Measurements from ENCODE around the gene NDRG4. TPM values are rescaled to one million over a fixed set of nuclear protein-coding genes. Genes with fewer than 3 reads are reported as not detected.

NDRG4 gene
- total and polyA plus RNA-seq, 12 donors = 139 to 952 (median 336) TPM

GRCh38 chr16:58464047-58464915 is 35.7 kb upstream of the NDRG4 start:
- peaks cover 2% of the 10 kb centered on the region for H3K27me3 ChIP-seq
- DNase-seq = peak; percentile 50 to 78 (median 59)
- peak overlapping the region; percentile 18 to 80 (median 66) for H3K4me3 ChIP-seq
- TF ChIP-seq CTCF (IDR thresholded peaks at IDR 0.05) = peak in 2 of 6 experiments; percentile 1 to 11
- peak in 1 of 2 donors; percentile 36 for TF ChIP-seq POLR2A (IDR thresholded peaks at IDR 0.05)
- no peaks in the 10 kb centered on the region for H3K36me3 ChIP-seq (replicated peaks in 1 of 2)
- H3K9me3 ChIP-seq (replicated peaks in 1 of 3) = no peaks in the 10 kb centered on the region
- peak overlapping the region; percentile 52 to 91 (median 85) for H3K27ac ChIP-seq
- peaks cover 22 to 45% of the 10 kb centered on the region in 2 donors for H3K4me1 ChIP-seq (replicated peaks in 1 of 2)
- intact Hi-C loops (cut with DNase I) = no loop called here
- WGBS, 4 donors = 0 to 3% (median 1%) methylated on average over 1 to 86 of the region's 86 CpGs

GRCh38 chr16:58464916-58465731 is 34.8 kb upstream of the NDRG4 start:
- DNase-seq = peak; percentile 54 to 87 (median 65)
- H3K9me3 ChIP-seq (replicated peaks in 1 of 3) = no peaks in the 10 kb centered on the region
- no peaks in the 10 kb centered on the region for H3K36me3 ChIP-seq (replicated peaks in 1 of 2)
- H3K27me3 ChIP-seq = peaks cover 2% of the 10 kb centered on the region
- peak; percentile 8 to 38 for TF ChIP-seq POLR2A (IDR thresholded peaks at IDR 0.05)
- TF ChIP-seq CTCF (IDR thresholded peaks at IDR 0.05) = peak in 4 of 6 experiments; percentile 4 to 57 (median 40)
- intact Hi-C loops (cut with DNase I) = no loop called here
- peaks cover 17 to 48% of the 10 kb centered on the region in 2 donors for H3K4me1 ChIP-seq (replicated peaks in 1 of 2)
- peak overlapping the region; percentile 52 to 91 (median 85) for H3K27ac ChIP-seq
- 5 to 12% (median 11%) methylated on average over 14 to 24 of the region's 24 CpGs for WGBS, 4 donors
- H3K4me3 ChIP-seq = peak overlapping the region; percentile 18 to 80 (median 66)

GRCh38 chr16:58465817-58466216 is 34.1 kb upstream of the NDRG4 start:
- peaks cover 2% of the 10 kb centered on the region for H3K27me3 ChIP-seq
- peak overlapping the region in 2 of 4 donors; percentile 77 to 80 for H3K4me3 ChIP-seq
- DNase-seq = peak in 1 of 7 donors; percentile 29
- H3K9me3 ChIP-seq (replicated peaks in 1 of 3) = no peaks in the 10 kb centered on the region
- intact Hi-C loops (cut with DNase I) = no loop called here
- peaks cover 24 to 52% of the 10 kb centered on the region in 2 donors for H3K4me1 ChIP-seq (replicated peaks in 1 of 2)
- H3K36me3 ChIP-seq (replicated peaks in 1 of 2) = no peaks in the 10 kb centered on the region
- peak overlapping the region in 3 of 5 donors; percentile 85 to 91 (median 89) for H3K27ac ChIP-seq
- TF ChIP-seq CTCF (IDR thresholded peaks at IDR 0.05) = no peak
- TF ChIP-seq POLR2A (IDR thresholded peaks at IDR 0.05) = no peak
- 62 to 74% (median 72%) methylated on average over 8 to 13 of the region's 13 CpGs for WGBS, 4 donors

DNA sequence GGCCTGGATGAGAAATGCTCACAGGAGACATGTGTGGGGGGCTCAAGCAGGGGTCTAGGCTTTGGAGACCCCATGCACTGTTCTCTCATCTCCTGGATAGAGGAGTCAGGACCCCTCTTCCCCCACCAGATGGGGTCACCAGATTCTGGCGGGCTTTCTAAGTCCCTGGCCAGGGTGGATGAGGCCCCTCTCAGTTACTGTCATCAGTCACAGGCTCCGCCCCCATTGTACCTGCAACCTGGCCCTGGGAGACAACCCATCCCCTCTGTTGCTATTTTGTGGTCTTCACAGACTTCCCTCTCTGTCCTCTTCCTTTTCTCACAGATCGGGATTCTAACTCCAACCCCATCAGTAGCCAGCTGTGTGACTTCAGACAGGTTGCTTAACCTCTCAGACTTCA is 33.5 kb upstream of the NDRG4 start:
- no peaks in the 10 kb centered on the region for H3K36me3 ChIP-seq (replicated peaks in 1 of 2)
- WGBS, 4 donors = 82 to 92% (median 86%) methylated on average over 2 to 3 of the region's 3 CpGs
- TF ChIP-seq POLR2A (IDR thresholded peaks at IDR 0.05) = no peak
- no peak for TF ChIP-seq CTCF (IDR thresholded peaks at IDR 0.05)
- DNase-seq = no peak
- H3K9me3 ChIP-seq (replicated peaks in 1 of 3) = no peaks in the 10 kb centered on the region
- H3K4me3 ChIP-seq = peak overlapping the region in 1 of 4 donors; percentile 80
- peak overlapping the region in 2 of 5 donors; percentile 89 to 91 for H3K27ac ChIP-seq
- H3K4me1 ChIP-seq (replicated peaks in 1 of 2) = peaks cover 30 to 55% of the 10 kb centered on the region in 2 donors
- H3K27me3 ChIP-seq = peaks cover 2% of the 10 kb centered on the region
- intact Hi-C loops (cut with DNase I) = no loop called here
